HepG2 (cell line): ENCODE results near the gene TMTC3. TPM values are rescaled to one million over a fixed set of nuclear protein-coding genes. Genes with fewer than 3 reads are reported as not detected.

Source experiments
- ATAC-seq: fragments of 200-7000 bp; cut with Tn5 transposase; 3 replicates; pipeline ENCODE4 v1.9.1; 2020; ENCODE audit warnings: mild to moderate bottlenecking, moderate library complexity
- BruUV-seq: library from RNA; stranded (reverse); fragments of 400-500 nt; replicated peaks from 2 replicates; lab custom pipeline; 2021; lab: Mats Ljungman, UMichigan
- CTCF ChIA-PET: fragments of 300-600 bp; formaldehyde crosslinking; extraction: SDS; loops from one replicate; lab custom pipeline; 2021; ENCODE audit warnings: low total read pairs, inconsistent platforms, low intra/inter-chr PET ratio; lab: Yijun Ruan, JAX
- POLR2A ChIA-PET: fragments of 350-600 bp; sonication (Branson Sonifier 250); formaldehyde crosslinking; loops from one replicate; lab custom pipeline; 2020; ENCODE audit warnings: antibody characterized with exemption, inconsistent platforms; lab: Yijun Ruan, JAX
- DNase-seq: peaks from one replicate; pipeline ENCODE4 v3.0.0-alpha.2; 2015; ENCODE audit warnings: low spot score
- FAIRE-seq: peaks from 3 replicates; lab custom pipeline; 2011; peaks lifted over from hg19 to GRCh38; lab: Jason Lieb, UNC
- H2AFZ ChIP-seq: one replicate; pipeline ENCODE4 v1.6.1; 2011; ENCODE audit warnings: low read length, inconsistent platforms
- H3K27ac ChIP-seq: fragments of 300-600 bp; 3 replicates; pipeline ENCODE4 v1.8.0; 2011; ENCODE audit warnings: mixed run types, mild to moderate bottlenecking, mixed read lengths, low read length, inconsistent platforms; ENCODE audit not compliant: insufficient read depth; ENCODE audit errors: extremely low read length
- H3K27me3 ChIP-seq, 2 experiments: fragments of 200-600 bp in 1 of 2; 2 replicates in 1 of 2; 3 replicates in 1 of 2; pipeline versions ENCODE4 v1.6.0 to v1.8.0; 2011; ENCODE audit warnings: low read length in 2 of 2, mild to moderate bottlenecking in 2 of 2, moderate library complexity in 2 of 2, inconsistent platforms in 1 of 2; ENCODE audit not compliant: insufficient read depth in 2 of 2, control insufficient read depth in 1 of 2
- H3K36me3 ChIP-seq, 2 experiments: fragments of 200-600 bp in 1 of 2; replicated peaks in 1 of 2; 2 replicates in 1 of 2; 3 replicates in 1 of 2; pipeline versions ENCODE4 v1.5.1 to v1.8.0; 2011; ENCODE audit warnings: low read length in 2 of 2, inconsistent platforms in 1 of 2; ENCODE audit not compliant: insufficient read depth in 2 of 2, control insufficient read depth in 1 of 2
- H3K4me1 ChIP-seq: 2 replicates; pipeline ENCODE4 v1.5.1; 2012; ENCODE audit warnings: low read length, inconsistent platforms; ENCODE audit not compliant: insufficient read depth
- H3K4me2 ChIP-seq: 2 replicates; pipeline ENCODE4 v1.6.0; 2011; ENCODE audit warnings: low read depth, low read length, inconsistent platforms
- H3K4me3 ChIP-seq, 3 experiments: fragments of 200-600 bp in 1 of 3; sonication (generic), shearing (Covaris generic) in 1 of 3; replicated peaks in 1 of 3; 2 replicates each; pipeline ENCODE4 v1.5.1; 2011 to 2016; ENCODE audit warnings: low read length in 3 of 3, inconsistent platforms in 2 of 3, low read depth in 2 of 3, mild to moderate bottlenecking in 2 of 3, control low read depth in 1 of 3, mixed read lengths in 1 of 3; ENCODE audit not compliant: insufficient read depth in 1 of 3
- H3K79me2 ChIP-seq: one replicate; pipeline ENCODE4 v1.6.1; 2011; ENCODE audit warnings: low read length, inconsistent platforms; ENCODE audit not compliant: insufficient read depth
- H3K9ac ChIP-seq: 2 replicates; pipeline ENCODE4 v1.6.0; 2011; ENCODE audit warnings: mild to moderate bottlenecking, low read depth, low read length, inconsistent platforms; ENCODE audit not compliant: insufficient read depth
- H3K9me3 ChIP-seq: 2 replicates; pipeline ENCODE4 v1.5.1; 2012; ENCODE audit warnings: mild to moderate bottlenecking, low read length
- H4K20me1 ChIP-seq: 2 replicates; pipeline ENCODE4 v1.6.0; 2011; ENCODE audit warnings: inconsistent platforms, mild to moderate bottlenecking, low read length, moderate library complexity; ENCODE audit not compliant: insufficient read depth
- ARID5B ChIP-seq: IDR thresholded peaks from 2 replicates; pipeline ENCODE4 v1.4.0; 2020; ENCODE audit warnings: mild to moderate bottlenecking, missing genetic modification reagents
- DPF2 ChIP-seq: sonication (generic); formaldehyde crosslinking; IDR thresholded peaks from 2 replicates; pipeline ENCODE4 v1.4.0; 2020; ENCODE audit warnings: mild to moderate bottlenecking, low read depth, missing genetic modification reagents, borderline replicate concordance
- HDAC2 ChIP-seq: sonication (generic); formaldehyde crosslinking; IDR thresholded peaks from 2 replicates; pipeline ENCODE4 v1.4.0; 2020; ENCODE audit warnings: missing genetic modification reagents
- JDP2 ChIP-seq: sonication (generic); formaldehyde crosslinking; IDR thresholded peaks from 2 replicates; pipeline ENCODE4 v1.8.1; 2022; ENCODE audit warnings: missing genetic modification reagents, borderline replicate concordance
- KAT2B ChIP-seq: fragments of 150-350 bp; IDR thresholded peaks from 2 replicates; pipeline ENCODE4 v1.6.1; 2014; ENCODE audit warnings: low read depth, low read length, borderline replicate concordance
- MIER2 ChIP-seq: IDR thresholded peaks from 2 replicates; pipeline ENCODE4 v1.6.1; 2016; ENCODE audit warnings: missing biosample characterization, missing genetic modification reagents
- NONO ChIP-seq, 2 experiments: fragments of 450-650 bp in 1 of 2; sonication (generic) in 1 of 2; formaldehyde crosslinking in 1 of 2; IDR thresholded peaks in 1 of 2; conservative IDR thresholded peaks in 1 of 2; 2 replicates each; pipeline versions ENCODE4 v1.6.1 to v1.8.0; 2017 to 2022; ENCODE audit warnings: mild to moderate bottlenecking in 1 of 2, missing genetic modification reagents in 1 of 2, moderate library complexity in 1 of 2
- PAWR ChIP-seq: sonication (generic); formaldehyde crosslinking; IDR thresholded peaks from 2 replicates; pipeline ENCODE4 v1.4.0; 2020; ENCODE audit warnings: missing genetic modification reagents, mild to moderate bottlenecking, borderline replicate concordance
- SATB2 ChIP-seq: sonication (generic); formaldehyde crosslinking; IDR thresholded peaks from 2 replicates; pipeline ENCODE4 v1.5.0; 2020; ENCODE audit warnings: missing genetic modification reagents
- SNRNP70 ChIP-seq: fragments of 200-400 bp; formaldehyde crosslinking; IDR thresholded peaks from 2 replicates; pipeline ENCODE4 v1.6.1; 2017; ENCODE audit warnings: mild to moderate bottlenecking, low read depth, low read length, moderate library complexity
- TCF7L2 ChIP-seq: IDR thresholded peaks from 2 replicates; pipeline ENCODE4 v1.6.1; 2011; ENCODE audit warnings: mild to moderate bottlenecking, low read depth, low read length, moderate library complexity
- ZNF10 ChIP-seq: sonication (generic); formaldehyde crosslinking; IDR thresholded peaks from 2 replicates; pipeline ENCODE4 v1.4.0; 2020; ENCODE audit warnings: mild to moderate bottlenecking, low read depth, missing genetic modification reagents, borderline replicate concordance
- ZNF282 ChIP-seq: fragments of 450-650 bp; IDR thresholded peaks from 2 replicates; pipeline ENCODE4 v1.6.1; 2018; ENCODE audit not compliant: partially characterized antibody
- ZNF510 ChIP-seq: sonication (generic); formaldehyde crosslinking; IDR thresholded peaks from 2 replicates; pipeline ENCODE4 v1.4.0; 2020; ENCODE audit warnings: low read depth, mild to moderate bottlenecking, missing genetic modification reagents
- ZNF780A ChIP-seq: sonication (generic); formaldehyde crosslinking; IDR thresholded peaks from 2 replicates; pipeline ENCODE4 v1.8.0; 2022; ENCODE audit warnings: mild to moderate bottlenecking, missing genetic modification reagents, moderate library complexity
- WGBS: methylation state at CpG from one replicate; pipeline ENCODE4 v1.1.6; 2017; ENCODE audit warnings: low lambda C conversion rate; 5-methylcytosine and 5-hydroxymethylcytosine counted together
- in situ Hi-C: cut with HindIII; loops from 2 replicates; pipeline ENCODE4 v1.10.0; 2017; ENCODE audit warnings: low pct_unique_long_range_greater_than_20kb; ENCODE audit not compliant: extremely low pct_ligation_motif_present
- intact Hi-C: fragments of 100-400 bp; cut with micrococcal nuclease; formaldehyde crosslinking; loops from one replicate; pipeline ENCODE4 v1.10.0; 2022; ENCODE audit not compliant: unreplicated experiment
- polyA plus RNA-seq, 8 experiments: library from polyadenylated mRNA; depleted of rRNA in 3 of 8; stranded (reverse) in 7 of 8; unstranded in 1 of 8; fragments of >200 nt; fragmentation: Illumina TruSeq in 4 of 8; extraction: Trizol in 4 of 8; gene quantifications; 2 replicates each; pipeline versions ENCODE4 v1.2.1 to v1.2.3, GENCODE V29; 2011 to 2016; ENCODE audit warnings: low read depth in 4 of 8, missing spikeins in 1 of 8, mixed read lengths in 1 of 8; ENCODE audit not compliant: insufficient read depth in 1 of 8
- total RNA-seq, 5 experiments: library from RNA; depleted of rRNA; stranded (reverse); fragments of >200 nt; fragmentation: Illumina TruSeq; extraction: Trizol; gene quantifications; 2 replicates each; pipeline ENCODE4 v1.2.3, GENCODE V29; 2016; ENCODE audit warnings: low read depth in 1 of 5
- TF ChIP-seq, protein P1 (sequence below): sonication (generic); formaldehyde crosslinking; IDR thresholded peaks from 2 replicates; pipeline ENCODE4 v1.5.1; 2020; ENCODE audit warnings: missing genetic modification reagents, mild to moderate bottlenecking, borderline replicate concordance
- TF ChIP-seq, protein P2 (sequence below): sonication (generic); formaldehyde crosslinking; IDR thresholded peaks from 2 replicates; pipeline ENCODE4 v1.5.0; 2020; ENCODE audit warnings: mild to moderate bottlenecking, missing genetic modification reagents

The TMTC3 gene
- total and polyA plus RNA-seq, 2 of the 13 experiments (the other 11 are each of a cell fraction or from before 2014, with no cell fraction given), result 6.3 to 22.5 TPM

- TF ChIP-seq TCF7L2, result no peak
- TF ChIP-seq PAWR (CRISPR knock-in tag), result no peak
- TF ChIP-seq, protein P1, sequence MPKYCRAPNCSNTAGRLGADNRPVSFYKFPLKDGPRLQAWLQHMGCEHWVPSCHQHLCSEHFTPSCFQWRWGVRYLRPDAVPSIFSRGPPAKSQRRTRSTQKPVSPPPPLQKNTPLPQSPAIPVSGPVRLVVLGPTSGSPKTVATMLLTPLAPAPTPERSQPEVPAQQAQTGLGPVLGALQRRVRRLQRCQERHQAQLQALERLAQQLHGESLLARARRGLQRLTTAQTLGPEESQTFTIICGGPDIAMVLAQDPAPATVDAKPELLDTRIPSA (CRISPR knock-in tag), result no peak
- no peak for TF ChIP-seq KAT2B
- TF ChIP-seq SNRNP70, result no peak
Measured at GRCh38 chr12:88156075-88156654, 14.1 kb downstream of the TMTC3 start (continued).

DNA sequence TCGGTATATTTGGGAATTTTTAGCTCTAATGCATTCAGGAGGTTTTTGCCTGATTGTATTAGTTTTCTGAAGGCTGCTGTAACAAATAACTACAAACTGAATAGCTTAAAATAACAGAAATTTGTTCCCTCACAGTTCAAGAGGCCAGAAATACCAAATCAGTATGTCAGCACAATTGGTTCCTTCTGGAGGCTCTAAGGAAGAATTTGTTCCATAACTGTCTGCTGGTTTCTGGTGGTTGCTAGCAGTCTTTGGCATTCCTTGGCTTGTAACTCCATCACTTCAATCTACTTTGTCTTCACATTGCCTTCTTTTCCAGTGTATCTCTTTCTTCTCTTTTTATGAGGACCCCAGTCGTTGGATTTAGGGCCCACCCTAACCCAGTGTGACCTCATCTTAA is 21.3 kb downstream of the TMTC3 start:
- no peaks in the 10 kb centered on the region for H3K9me3 ChIP-seq
- ATAC-seq, result no peak
- in situ Hi-C loops, result no loop called here
- H3K27ac ChIP-seq, result no peak overlapping the region
- no peaks in the 10 kb centered on the region for H3K4me1 ChIP-seq
- H3K4me2 ChIP-seq, result no peak overlapping the region
- intact Hi-C loops, result no loop called here
- WGBS, result 96% methylated on average over 2 of the region's 2 CpGs
- H3K36me3 ChIP-seq, result peaks cover 5 to 8% of the 10 kb centered on the region in 2 experiments; a peak in 3 of 5 replicates
- H3K4me3 ChIP-seq, result no peak overlapping the region
- BruUV-seq, result no TSS peak
- no peak overlapping the region for H3K9ac ChIP-seq
- no peaks in the 10 kb centered on the region for H3K79me2 ChIP-seq
- POLR2A ChIA-PET, result no interaction called here
- H3K27me3 ChIP-seq, result no peaks in the 10 kb centered on the region
- H4K20me1 ChIP-seq, result no peaks in the 10 kb centered on the region
- FAIRE-seq, result no peak
- no peak overlapping the region for H2AFZ ChIP-seq
- DNase-seq, result no peak
- CTCF ChIA-PET, result no interaction called here
- no peak for TF ChIP-seq MIER2 (CRISPR knock-in tag)
- no peak for TF ChIP-seq ZNF780A (CRISPR knock-in tag)
- no peak for TF ChIP-seq DPF2 (CRISPR knock-in tag)
- no peak for TF ChIP-seq SATB2 (CRISPR knock-in tag)
- TF ChIP-seq, protein P2, sequence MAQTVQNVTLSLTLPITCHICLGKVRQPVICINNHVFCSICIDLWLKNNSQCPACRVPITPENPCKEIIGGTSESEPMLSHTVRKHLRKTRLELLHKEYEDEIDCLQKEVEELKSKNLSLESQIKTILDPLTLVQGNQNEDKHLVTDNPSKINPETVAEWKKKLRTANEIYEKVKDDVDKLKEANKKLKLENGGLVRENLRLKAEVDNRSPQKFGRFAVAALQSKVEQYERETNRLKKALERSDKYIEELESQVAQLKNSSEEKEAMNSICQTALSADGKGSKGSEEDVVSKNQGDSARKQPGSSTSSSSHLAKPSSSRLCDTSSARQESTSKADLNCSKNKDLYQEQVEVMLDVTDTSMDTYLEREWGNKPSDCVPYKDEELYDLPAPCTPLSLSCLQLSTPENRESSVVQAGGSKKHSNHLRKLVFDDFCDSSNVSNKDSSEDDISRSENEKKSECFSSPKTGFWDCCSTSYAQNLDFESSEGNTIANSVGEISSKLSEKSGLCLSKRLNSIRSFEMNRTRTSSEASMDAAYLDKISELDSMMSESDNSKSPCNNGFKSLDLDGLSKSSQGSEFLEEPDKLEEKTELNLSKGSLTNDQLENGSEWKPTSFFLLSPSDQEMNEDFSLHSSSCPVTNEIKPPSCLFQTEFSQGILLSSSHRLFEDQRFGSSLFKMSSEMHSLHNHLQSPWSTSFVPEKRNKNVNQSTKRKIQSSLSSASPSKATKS, result no peak
- TF ChIP-seq JDP2 (CRISPR knock-in tag), result no peak
- no peak for TF ChIP-seq ARID5B (CRISPR knock-in tag)
- no peak for TF ChIP-seq ZNF10 (CRISPR knock-in tag)
- no peak for TF ChIP-seq ZNF510 (CRISPR knock-in tag)
- TF ChIP-seq HDAC2, result no peak
- TF ChIP-seq NONO (IDR thresholded peaks at IDR 0.05), result no peak
- TF ChIP-seq NONO (CRISPR knock-in tag; conservative IDR thresholded peaks at IDR 0.05), result no peak
- no peak for TF ChIP-seq ZNF282
